ENCODE data around the gene SYNRG. TPM values are rescaled to one million over a fixed set of nuclear protein-coding genes. Genes with fewer than 3 reads are reported as not detected.

The SYNRG gene
- total and polyA plus RNA-seq, 2 of the 13 experiments (the other 11 are each of a cell fraction or from before 2014, with no cell fraction given) = 7.3 to 8.7 TPM

DNA sequence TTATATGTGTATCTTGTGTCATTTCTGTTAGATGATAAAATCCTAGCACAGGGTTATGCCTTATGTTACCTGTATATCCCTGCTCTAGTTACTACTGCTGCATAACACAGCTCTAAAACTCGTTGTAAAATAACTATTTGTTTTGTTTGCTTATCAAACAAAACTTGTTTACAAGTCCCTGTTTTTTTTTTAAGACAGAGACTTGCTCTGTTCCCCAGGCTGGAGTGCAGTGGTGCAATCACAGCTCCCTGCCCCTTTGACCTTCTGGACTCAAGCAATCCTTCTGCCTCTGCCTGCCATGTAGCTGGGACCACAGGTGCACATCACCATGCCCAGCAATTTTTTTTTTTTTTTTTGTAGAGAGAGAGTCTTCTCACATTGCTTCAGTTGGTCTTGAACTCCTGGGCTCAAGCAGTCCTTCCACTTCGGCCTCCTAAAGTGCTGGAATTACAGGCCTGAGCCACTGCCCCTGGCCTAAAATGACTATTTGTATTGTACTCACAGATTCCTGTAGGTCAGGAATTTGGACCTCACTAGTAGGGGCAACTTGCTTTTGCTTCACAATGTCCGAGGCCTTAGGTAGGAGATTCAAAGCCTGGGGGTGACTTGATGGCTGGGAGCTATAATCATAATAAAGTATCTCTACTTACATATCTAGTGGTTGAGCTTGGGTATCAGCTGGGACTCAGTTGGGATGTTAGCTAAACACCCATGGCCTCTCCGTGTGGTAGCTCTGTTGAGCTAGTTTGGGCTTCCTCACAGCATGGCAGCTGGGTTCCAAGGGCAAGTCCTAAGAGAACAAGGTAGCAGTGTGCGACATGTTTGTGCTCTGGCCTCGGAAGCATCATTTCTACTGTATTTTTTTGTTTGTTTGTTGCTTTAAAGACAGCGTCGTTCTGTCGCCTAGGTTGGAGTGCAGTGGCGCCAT is 106.9 kb downstream of the SYNRG start (continued):
- TF ChIP-seq ZNF646 (CRISPR knock-in tag; IDR thresholded peaks at IDR 0.05) = no peak
- peak; percentile 84; the same call in 1 of the 2 replicates for TF ChIP-seq ZNF431 (CRISPR knock-in tag; IDR thresholded peaks at IDR 0.05; ENCODE audit: borderline replicate concordance, low read depth)
- peak; percentile 86; the same call in 1 of the 2 replicates for TF ChIP-seq FOXJ3 (CRISPR knock-in tag; IDR thresholded peaks at IDR 0.05; ENCODE audit: borderline replicate concordance)
- TF ChIP-seq, protein P1, sequence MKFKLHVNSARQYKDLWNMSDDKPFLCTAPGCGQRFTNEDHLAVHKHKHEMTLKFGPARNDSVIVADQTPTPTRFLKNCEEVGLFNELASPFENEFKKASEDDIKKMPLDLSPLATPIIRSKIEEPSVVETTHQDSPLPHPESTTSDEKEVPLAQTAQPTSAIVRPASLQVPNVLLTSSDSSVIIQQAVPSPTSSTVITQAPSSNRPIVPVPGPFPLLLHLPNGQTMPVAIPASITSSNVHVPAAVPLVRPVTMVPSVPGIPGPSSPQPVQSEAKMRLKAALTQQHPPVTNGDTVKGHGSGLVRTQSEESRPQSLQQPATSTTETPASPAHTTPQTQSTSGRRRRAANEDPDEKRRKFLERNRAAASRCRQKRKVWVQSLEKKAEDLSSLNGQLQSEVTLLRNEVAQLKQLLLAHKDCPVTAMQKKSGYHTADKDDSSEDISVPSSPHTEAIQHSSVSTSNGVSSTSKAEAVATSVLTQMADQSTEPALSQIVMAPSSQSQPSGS (CRISPR knock-in tag; IDR thresholded peaks at IDR 0.05) = 0 out of 2 replicates have a peak, but pooled peaks have one; percentile 43
- TF ChIP-seq FOXA1 (IDR thresholded peaks at IDR 0.05) = peak; percentile 88
- peak; percentile 85 for TF ChIP-seq FOXA1 (CRISPR knock-in tag; IDR thresholded peaks at IDR 0.05)
- TF ChIP-seq DPF2 (CRISPR knock-in tag; IDR thresholded peaks at IDR 0.05; ENCODE audit: borderline replicate concordance, low read depth) = peak; percentile 90
- TF ChIP-seq ZIK1 (CRISPR knock-in tag; IDR thresholded peaks at IDR 0.05; ENCODE audit: borderline replicate concordance, low read depth) = no peak
- TF ChIP-seq MIXL1 (CRISPR knock-in tag; IDR thresholded peaks at IDR 0.05) = 0 out of 2 replicates have a peak, but pooled peaks have one; percentile 47
- peak; percentile 48; the same call in 1 of the 2 replicates for TF ChIP-seq ZBTB7B (CRISPR knock-in tag; IDR thresholded peaks at IDR 0.05)
- TF ChIP-seq HOXA7 (CRISPR knock-in tag; IDR thresholded peaks at IDR 0.05) = no peak
- no peak for TF ChIP-seq KMT2A (CRISPR knock-in tag; IDR thresholded peaks at IDR 0.05)
- no peak for TF ChIP-seq ARID2 (CRISPR knock-in tag; IDR thresholded peaks at IDR 0.05; ENCODE audit: borderline replicate concordance)
- no peak for TF ChIP-seq E2F1 (CRISPR knock-in tag; IDR thresholded peaks at IDR 0.05)
- no peak for TF ChIP-seq ZNF282 (IDR thresholded peaks at IDR 0.05; ENCODE audit: partially characterized antibody)
- TF ChIP-seq, protein P2, sequence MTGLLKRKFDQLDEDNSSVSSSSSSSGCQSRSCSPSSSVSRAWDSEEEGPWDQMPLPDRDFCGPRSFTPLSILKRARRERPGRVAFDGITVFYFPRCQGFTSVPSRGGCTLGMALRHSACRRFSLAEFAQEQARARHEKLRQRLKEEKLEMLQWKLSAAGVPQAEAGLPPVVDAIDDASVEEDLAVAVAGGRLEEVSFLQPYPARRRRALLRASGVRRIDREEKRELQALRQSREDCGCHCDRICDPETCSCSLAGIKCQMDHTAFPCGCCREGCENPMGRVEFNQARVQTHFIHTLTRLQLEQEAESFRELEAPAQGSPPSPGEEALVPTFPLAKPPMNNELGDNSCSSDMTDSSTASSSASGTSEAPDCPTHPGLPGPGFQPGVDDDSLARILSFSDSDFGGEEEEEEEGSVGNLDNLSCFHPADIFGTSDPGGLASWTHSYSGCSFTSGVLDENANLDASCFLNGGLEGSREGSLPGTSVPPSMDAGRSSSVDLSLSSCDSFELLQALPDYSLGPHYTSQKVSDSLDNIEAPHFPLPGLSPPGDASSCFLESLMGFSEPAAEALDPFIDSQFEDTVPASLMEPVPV (CRISPR knock-in tag; IDR thresholded peaks at IDR 0.05) = no peak

All from HepG2 (cell line).